ENCODE results near the gene FAM216A.
"Not testable (repeated sequence)": the region's sequence is repeated elsewhere in the genome, so short reads cannot be mapped to it uniquely, and the experiment has no call there.

The FAM216A gene

DNA sequence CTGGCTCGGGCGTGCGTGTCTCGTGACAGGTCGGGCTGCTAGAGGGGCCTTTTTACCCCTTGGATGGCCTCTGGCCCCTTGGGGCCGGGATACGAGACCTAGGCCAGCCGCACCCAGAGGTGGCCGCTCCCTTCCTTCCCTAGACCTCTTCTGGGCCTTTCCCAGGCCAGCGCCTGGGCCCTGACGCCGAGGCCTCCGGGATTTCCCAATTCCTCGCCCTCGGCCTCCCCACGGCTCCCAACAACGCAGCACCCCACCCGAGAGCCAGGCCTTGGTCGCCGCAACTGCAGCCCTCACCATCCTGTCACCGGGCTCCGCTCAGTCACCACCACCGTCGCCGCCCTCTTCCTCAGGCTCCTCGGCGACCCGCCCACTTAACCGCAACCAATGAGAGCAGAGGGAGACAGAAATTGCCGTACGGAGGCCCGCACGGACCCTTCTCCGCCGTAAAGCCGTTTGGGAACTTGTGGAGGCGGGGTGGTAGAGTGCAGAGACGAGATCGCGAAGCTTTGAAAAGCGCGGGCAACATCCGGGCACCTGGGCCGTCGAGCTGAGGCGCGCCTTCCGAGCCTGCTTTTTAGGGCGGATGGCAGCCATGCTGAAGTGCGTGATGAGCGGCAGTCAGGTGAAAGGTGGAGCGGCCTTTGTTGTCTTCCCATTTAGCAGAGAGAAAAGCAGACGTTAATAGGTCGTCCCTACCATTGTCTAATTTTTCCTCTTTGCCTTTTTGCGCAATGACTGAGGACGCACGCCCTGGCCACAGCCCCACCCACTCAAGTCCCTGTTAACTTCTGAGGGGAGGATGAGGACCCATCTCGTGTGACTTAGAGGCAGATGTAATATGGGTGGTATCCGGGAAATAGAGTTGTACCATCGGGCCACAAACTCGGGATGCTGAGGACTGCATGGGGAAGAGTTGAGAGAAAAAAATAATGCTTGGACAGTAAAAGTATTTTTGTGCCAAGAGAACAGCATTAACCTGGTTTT, 33.4 kb downstream of the FAM216A start, which contains the start of the genes RAD9B and VPS29:
TSS of gene RAD9B (plus strand) at position 580 of the 987 bp plus-strand sequence. CDS start at position 587, 7 bp downstream.
TSS of gene VPS29 (minus strand) at position 360 of the 987 bp plus-strand sequence. CDS start at position 300, 60 bp downstream.
- DNase-seq: peak; percentile 99

DNA sequence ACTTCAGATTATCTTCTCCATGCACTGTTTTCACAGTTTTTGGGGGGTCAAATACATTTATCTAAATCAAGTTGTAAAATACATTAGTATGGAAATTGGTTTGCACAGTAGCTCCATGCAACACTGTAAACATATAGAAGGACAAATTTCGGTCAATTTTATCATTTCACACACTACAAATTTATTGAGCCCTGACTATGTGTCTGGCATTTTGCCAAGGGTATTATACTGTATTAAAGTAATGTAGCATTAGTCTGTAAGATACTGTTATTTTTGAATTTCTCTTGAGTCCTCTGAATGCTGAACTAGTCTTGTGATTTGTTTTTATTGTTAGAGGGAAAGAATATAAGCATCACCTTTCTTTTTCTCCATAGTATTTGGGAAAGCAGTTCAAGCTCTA, 34.8 kb downstream of the FAM216A start:
- no peak for DNase-seq

DNA sequence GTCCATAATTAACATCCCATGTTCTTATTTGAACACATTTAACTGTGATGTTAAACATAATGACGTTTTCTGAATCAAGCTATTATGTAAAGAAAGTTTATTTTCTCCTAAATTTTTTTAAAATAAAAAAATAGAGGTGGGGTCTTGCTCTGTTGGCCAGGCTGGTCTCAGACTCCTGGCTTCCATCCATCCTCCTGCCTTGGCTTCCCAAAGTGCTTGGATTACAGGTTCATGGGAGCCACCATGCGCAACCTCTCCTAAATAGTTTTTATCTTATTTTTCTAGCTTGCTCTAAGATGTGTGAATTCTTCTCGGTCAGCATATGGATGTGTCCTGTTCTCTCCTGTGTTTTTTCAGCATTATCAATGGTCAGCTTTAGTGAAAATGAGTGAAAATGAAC, 36.7 kb downstream of the FAM216A start:
- no peak for DNase-seq

DNA sequence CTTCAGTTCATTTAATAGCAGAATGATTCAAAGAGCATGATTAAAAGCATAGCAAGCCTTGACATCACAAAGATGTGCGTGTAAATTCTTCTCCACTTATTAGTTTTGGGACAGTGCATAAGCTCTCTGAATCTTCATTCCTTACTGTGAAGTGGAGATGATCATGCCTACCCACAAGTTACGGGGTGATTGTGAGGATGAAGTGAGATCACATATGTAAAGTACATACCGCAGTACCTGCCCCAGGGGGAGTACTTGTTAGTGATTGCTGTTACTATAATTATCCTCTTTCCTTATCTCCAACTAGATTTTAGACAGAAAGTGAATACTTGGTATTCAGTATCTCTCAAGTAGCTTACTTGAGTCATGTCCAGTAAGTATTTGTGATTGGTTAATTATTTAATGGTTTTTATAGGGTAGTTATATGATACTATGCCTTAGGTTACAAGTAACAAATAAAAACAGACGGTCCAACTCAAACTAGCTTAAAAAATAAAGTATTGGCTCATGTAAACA, 39.5 kb downstream of the FAM216A start:
- DNase-seq: no peak

DNA sequence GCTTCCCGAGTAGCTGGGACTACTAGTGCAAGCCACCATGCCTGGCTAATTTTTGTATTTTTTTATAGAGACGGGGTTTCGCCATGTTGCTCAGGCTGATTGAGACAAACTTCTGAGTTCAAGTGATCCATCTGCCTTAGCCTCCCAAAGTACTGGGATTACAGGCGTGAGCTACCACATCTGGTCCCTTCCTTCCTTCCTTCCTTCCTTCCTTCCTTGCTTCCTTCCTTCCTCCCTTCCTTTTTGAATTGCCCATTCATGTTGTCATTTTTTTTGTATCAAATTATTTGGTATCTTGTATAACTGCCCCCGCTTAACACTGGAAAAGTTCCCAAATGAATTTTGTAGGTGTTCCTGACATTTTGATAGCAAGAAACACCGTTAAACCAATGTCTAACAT, 45.2 kb downstream of the FAM216A start:
- DNase-seq: no peak

DNA sequence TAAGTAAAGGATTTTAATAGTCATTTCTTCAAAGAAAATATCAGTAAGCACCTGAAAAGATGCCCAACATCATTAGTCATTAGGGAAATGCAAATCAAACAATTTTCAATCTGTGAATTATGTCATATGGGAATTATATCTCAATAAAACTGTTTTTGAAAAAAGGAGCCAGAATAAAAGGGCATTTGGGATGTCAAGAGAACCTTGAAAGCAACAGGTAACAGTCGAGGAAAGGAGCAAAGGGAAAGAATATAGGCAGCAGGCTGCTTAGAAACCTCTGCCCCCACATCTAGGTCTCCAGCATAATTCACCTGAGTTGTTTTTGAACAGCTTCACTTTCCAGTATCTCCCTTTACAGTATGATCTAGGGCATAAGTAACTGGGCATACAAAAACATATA, 45.7 kb downstream of the FAM216A start:
- DNase-seq: no peak

DNA sequence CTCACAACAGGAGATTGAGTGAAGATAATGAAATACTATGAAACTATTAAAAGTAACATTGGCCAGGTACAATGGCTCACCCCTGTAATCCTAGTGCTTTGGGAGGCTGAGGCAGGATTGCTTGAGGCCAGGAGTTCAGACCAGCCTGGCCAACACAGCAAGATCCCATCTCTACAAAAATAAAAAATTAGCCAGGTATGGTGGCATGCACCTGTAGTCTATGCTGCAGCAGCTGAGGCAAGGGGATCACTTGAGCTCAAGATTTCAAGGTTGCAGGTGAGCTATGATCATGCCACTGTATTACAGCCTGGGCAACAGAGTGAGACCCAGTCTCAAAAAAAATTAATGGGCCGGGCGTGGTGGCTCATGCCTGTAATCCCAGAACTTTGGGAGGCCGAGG, 48.4 kb downstream of the FAM216A start:
- no peak for DNase-seq

DNA sequence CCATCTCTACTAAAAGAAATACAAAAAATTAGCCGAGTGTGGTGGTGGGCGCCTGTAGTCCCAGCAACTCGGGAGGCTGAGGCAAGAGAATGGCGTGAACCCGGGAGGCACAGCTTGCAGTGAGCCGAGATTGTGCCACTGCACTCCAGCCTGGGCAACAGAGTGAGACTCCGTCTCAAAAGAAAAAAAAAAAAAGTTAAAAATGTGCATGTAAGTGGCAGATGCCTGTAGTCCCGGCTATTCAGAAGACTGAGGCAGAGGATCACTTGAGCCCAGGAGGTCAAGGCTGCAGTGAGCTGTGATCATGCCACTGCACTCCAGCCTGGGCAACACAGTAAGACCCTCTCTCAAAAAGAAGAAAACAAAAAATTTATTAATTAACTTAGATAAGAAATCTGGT, 49.4 kb downstream of the FAM216A start:
- DNase-seq: not testable (repeated sequence)

DNA sequence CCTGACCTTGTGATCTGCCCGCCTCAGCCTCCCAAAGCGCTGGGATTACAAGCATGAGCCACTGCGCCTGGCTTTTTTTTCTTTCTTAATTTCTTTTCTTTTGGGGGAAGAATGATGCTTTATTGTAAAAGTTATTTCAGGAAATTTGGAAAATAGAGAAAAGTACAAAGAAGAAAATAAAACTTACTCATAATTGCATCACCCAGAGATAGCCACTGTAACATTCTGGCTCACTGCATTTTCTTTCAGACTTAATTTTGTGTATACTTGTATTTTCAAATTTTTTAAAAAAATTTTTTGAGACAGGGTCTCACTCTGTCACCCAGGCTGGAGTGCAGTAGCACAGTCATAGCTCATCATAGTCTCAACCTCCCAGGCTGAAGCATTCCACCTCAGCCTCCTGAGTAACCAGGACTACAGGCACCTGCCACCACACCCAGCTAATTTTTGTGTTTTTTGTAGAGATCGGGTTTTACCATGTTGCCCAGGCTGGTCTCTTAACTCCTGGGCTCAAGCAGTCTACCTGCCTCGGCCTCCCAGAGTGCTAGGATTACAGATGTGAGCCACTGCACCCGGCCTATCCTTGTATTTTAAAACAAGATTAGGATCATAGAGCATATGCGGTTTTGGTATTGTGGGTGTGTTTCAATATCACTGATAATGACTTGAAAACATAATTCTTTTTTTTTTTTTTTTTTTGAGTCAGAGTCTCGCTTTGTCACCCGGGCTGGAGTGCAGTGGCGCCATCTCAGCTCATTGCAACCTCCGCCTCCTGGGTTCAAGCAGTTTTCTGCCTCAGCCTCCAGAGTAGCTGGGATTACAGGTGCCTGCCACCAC, 52.4 kb downstream of the FAM216A start:
- not testable (repeated sequence) for DNase-seq

DNA sequence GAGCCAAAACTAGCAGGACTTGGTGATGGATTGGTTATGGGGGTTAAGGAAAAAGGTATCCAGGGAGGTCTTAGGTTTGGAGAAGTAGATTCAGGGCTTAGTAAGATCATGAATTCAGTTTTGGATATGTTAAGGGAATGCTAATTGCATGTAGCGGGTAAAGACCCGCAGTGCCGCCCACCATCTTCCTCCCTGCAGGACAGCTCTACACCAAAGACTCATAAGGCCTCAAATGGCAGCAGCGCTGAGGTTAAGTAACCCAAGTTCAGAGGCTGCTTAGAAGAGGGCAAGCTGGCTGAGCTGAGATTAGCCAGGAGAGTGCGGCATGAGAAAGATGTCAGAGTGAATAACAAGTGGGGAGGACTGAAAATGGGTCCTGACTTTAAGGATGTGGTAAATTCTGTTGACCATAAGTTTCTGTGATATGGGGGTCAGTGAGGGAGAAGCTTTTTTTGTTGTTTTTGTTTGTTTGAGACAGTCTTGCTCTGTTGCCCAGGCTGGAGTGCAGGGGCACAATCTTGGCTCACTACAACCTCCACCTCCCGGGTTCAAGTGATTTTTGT, 59.7 kb downstream of the FAM216A start:
- no peak for DNase-seq

DNA sequence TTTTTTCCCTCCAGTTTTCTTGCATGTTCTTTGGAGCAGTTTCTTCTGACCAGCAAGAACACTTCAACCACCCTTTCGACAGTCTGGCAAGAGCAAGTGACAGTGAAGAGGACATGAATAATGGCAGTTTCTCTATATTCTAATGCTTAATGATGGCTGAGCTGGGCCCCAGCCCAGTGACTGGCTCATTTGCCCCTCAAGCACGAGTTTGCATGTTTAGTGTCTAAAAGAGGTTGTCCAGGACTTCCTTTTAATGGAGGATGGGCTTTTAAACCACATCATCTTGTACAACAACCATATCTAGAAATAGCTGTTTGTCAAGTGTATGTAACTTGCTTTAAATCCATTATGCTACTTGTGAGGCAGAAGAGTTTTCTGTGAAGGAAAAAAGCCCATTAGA, 61.9 kb downstream of the FAM216A start:
- no peak for DNase-seq

DNA sequence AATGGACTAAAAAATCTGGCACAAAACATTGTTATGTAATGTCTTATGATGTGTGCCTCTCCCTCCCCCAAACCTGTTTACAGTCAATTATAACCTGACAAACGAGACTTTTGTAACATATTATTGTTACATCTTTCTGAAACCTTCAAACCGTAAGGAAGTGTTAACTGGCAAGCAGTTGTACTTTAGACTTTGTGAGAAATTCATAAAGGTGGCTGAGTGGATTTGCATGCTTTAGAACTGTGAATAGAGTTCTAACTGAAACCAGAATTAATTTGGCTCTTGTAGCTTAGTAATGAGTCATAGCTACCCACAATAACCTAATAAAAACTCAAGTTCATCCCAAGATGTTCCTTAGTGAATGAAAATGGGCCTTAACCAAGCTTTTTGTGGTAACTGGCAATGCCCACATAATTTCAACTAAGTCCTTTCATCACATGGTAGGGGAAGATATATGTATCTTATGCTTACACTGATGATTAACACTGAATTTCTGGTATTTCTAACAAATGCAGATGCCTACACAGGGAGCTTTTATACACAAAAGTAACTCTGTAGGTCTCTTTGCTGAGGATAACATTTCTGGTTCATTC, 63.2 kb downstream of the FAM216A start:
- no peak for DNase-seq

DNA sequence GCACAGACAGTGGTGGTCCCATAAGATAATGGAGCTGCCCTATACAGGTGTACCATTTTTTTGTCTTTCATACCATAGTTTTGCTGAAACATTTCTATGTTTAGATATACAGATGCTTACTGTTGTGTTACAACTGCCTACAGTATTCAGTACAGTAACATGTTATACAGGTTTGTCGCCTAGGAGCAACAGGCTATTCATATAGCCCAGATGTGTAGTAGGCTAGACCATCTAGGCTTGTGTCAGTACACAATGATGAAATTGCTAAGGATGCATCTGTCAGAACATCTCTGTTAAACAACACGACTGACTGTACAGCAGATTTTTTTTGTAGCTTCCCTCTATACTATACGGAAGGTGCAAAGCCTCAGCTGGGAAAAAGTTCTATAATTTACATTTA, 64.0 kb downstream of the FAM216A start:
- no peak for DNase-seq

DNA sequence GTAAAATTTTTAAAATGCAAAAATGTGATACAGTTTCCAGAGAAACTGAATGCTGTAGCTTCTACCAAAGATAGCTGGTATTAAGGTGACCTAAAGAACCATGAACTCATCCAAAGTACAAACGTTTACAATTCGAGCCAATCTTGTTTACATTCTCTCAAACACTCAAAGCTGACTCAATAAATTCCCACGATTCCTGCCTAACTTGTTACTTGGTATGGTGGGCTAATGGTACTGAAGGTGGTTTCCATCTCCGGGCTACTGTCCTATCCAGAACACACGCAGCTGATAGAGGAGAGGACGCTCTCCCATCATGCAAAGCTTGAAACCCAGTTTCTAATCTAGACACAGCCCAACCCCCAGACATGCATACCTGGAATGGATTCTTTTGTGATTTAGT, 65.0 kb downstream of the FAM216A start:
- DNase-seq: no peak

DNA sequence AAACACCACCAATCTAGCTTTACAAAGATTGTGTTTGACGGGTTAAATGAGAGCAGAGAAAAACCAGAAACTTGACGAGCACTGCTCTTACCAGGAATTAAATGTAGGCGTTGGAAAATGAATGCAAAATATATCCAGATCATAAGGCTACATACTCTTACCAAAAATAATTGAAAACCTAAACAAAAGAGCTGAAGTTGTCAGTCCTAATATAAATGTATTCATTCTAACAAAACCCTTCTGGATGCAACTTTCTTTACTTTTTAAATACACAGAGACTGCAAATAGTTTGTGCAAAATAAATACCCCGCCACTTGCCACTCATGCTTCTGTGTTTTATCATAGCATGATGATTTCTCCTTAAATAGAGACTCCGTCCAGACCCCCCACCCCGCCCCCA, 66.2 kb downstream of the FAM216A start:
- DNase-seq: no peak

DNA sequence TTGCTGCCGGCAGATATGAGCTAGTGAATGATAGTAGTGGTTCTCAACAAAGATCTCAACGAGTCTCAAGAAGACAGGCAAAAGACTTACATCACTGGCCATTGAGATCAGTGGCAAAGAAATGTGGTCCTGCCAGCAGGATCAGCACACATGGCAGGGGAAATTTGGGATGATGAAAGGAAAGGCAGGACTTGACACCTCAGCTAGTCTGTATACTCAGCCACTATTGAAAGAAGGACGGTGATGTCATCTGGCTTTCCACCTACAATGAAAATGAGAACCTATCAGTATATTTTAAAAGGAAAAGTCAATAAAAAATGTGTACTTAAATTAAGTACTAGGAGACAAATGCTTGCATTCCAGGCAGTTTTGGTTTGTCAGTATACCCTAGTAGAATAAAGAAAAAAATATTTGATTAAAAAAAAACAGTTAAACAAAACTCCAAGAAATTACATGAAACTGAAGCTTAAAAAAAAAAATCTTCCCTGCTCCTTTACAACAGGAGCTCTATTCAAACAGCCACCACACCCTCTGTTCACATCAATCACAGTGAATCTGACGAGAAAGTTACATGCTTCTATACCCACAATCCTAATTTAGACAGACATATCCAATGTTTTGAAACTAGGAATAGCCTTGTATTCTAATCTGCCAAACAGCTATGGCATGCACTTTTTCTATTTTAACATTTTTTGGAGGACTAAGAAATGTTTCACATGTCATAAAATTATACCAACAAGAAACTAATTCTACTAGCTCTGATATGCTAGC, 68.4 kb downstream of the FAM216A start:
- no peak for DNase-seq

DNA sequence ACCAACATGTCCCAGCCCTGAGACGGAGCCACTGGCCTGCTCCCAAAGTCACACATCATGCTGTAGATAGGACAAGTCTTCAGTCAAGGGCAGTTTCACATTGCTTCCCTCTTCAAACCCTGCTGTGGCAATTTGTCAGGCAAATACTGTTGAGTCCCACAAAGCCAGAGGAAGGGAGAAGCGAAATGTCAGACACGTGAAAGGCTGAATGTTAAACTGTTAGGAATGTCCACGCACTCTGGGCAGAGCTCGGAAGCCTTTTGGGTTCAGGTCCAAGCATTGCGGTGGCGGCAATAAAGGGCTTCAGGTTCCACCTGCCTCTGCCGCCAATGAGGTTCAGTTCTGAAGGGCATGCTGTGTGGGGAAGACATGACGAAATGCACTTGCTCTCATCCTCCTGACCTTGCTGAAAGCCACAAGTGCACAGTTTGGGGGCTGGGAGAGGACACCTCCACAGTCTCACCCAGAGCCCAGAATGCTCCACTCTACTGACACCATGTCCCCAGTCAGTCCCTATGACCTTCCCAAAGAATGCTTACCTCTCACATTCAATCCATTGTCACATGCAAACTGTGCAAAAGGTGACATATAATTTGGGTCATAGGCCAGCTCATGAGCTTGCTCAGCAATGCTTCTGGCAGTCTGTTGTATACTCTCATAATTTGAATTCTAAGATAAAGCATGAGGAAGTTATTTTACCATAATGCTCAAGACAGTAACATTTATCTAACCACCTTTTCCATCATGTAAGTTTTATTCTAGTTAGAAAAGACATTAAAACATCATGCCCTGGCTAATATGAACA, 69.2 kb downstream of the FAM216A start:
- DNase-seq: no peak

DNA sequence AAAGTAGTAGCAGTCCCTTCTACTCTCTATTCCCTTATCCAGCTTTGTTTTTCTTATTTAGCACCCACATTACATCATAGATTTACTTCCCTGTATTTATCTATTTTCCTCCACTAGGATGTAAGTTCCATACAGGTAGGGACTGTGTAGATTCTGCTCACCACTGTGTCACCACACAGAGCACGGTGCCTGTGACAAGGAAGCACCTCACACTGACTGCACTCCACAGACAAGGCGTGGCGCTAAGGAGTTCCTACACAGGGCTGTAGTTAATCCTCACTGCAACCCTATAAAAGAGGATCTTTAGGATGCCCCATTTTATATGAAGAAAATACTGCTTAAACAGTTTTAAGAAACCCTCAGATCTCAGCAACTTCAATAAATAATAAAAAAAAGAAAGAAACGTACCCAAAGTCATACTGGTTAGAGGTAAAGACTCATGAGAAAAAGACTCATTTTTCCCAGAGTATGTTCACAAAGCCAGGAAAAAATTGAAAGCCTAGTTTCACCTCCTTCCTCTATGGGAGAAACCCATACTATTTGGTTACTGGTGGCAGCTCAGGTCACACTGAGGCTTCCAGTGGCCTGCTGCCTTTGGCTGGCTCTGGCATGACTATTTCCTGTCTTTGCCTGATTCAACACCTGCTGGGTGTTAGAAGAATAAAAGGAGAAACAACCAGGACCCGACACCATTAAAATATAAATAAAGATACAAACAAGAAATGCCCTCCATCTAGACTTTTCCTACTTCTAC, 70.4 kb downstream of the FAM216A start:
- no peak for DNase-seq
